Uterus (tissue), 2 donors: Measurements from ENCODE around the gene CNIH2.

ENCODE experiments used
- CTCF ChIP-seq, 4 experiments: fragments of 200-600 bp in 2 of 4; fragments of 450-650 bp in 2 of 4; sonication (generic) in 2 of 4; IDR thresholded peaks; one replicate each; pipeline ENCODE4 v1.5.1; 2016 to 2019; ENCODE audit warnings: antibody characterized with exemption in 4 of 4, mild to moderate bottlenecking in 2 of 4, moderate library complexity in 1 of 4
- POLR2A ChIP-seq, 2 donors: fragments of 450-650 bp; IDR thresholded peaks; one replicate each; pipeline ENCODE4 v1.6.1; 2016; ENCODE audit warnings: antibody characterized with exemption in 2 of 2, mild to moderate bottlenecking in 1 of 2, moderate library complexity in 1 of 2

GRCh38 chr11:66237867-66238266 lies 40.1 kb upstream of the CNIH2 start:
- TF ChIP-seq CTCF (IDR thresholded peaks at IDR 0.05) = no peak
- no peak for TF ChIP-seq POLR2A (IDR thresholded peaks at IDR 0.05)
